Urinary bladder (tissue), 4 donors: Measurements from ENCODE around the gene CTU2. TPM values are rescaled to one million over a fixed set of nuclear protein-coding genes. Genes with fewer than 3 reads are reported as not detected.

Source experiments
- DNase-seq: peaks from one replicate; pipeline ENCODE4 v3.0.0-alpha.2; 2015; ENCODE audit errors: extremely low spot score
- H3K27ac ChIP-seq: one replicate; pipeline ENCODE4 v1.5.1; 2013; ENCODE audit warnings: low read depth, mild to moderate bottlenecking, moderate library complexity
- H3K36me3 ChIP-seq: one replicate; pipeline ENCODE4 v1.6.1; 2013; ENCODE audit warnings: mild to moderate bottlenecking, moderate library complexity; ENCODE audit not compliant: insufficient read depth
- H3K4me1 ChIP-seq: one replicate; pipeline ENCODE4 v1.6.1; 2013; ENCODE audit warnings: mild to moderate bottlenecking, moderate library complexity; ENCODE audit not compliant: insufficient read depth
- H3K4me3 ChIP-seq: one replicate; pipeline ENCODE4 v1.5.1; 2013; ENCODE audit warnings: low read depth, low read length
- WGBS: extraction: QIAGEN DNeasy Blood & Tissue Kit; methylation state at CpG from one replicate; pipeline ENCODE4 v1.1.7; 2013; 5-methylcytosine and 5-hydroxymethylcytosine counted together
- polyA plus RNA-seq: library from polyadenylated mRNA; stranded (reverse); fragments of 200-250 nt; gene quantifications from one replicate; pipeline ENCODE4 v1.2.3, GENCODE V29; 2013
- total RNA-seq: library from RNA; depleted of rRNA; stranded (reverse); fragments of >200 nt; gene quantifications from one replicate; pipeline ENCODE4 v1.2.3, GENCODE V29; 2014
- donor health status: healthy with polysubstance abuse.
- donor health status: healthy.

The CTU2 gene
- total and polyA plus RNA-seq, 2 donors, result 6.8 to 15.4 TPM

DNA sequence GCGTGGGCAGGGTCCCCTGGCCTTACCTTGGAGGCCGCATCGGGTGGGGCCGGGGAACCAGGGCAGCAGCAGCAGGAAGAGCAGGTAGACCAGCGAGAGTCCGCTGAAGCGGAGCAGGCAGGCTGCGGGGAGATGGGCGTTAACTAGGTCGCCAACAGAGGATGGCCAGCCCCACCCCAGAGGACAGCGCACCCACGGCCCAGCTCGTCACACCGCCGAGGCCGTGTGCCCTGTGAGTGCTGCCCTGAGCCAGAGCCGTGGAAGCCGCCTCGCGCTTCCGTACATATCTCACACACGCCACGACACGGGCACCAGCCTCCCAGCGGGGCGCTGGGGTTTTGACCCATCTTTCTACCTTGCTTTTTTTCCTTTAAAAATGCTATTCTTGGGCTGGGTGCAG is 43.1 kb downstream of the CTU2 start:
- Histone ChIP-seq H3K36me3 (no peaks in the 10 kb centered on the region), H3K4me3 (no peak overlapping the region), H3K4me1 (no peaks in the 10 kb centered on the region), H3K27ac (no peak overlapping the region)
- 97% methylated on average over 26 of the region's 26 CpGs for WGBS
- DNase-seq, result no peak

DNA sequence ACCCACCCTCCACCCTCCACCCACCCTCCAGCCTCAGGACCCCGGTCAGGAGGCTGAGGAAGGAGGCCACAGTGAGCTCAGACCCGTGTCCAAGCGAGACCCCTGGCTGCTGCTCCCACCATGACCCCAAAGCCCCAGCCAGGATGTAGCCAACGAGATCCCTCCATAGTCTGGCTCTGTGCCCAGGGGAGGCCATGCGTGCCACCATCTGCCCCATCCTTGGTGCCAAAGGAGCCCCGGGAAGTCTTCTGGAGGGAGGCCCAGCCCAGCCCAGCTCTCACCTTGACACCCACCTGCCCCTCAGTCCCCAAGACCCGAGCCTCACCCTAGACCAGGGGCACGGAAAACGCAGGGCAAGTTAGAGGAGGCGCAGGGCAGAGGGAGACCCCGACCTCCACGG is 44.6 kb downstream of the CTU2 start:
- no peak for DNase-seq
- WGBS, result 76% methylated on average over 12 of the region's 12 CpGs
- Histone ChIP-seq H3K4me3 (no peak overlapping the region), H3K27ac (no peak overlapping the region), H3K4me1 (no peaks in the 10 kb centered on the region), H3K36me3 (no peaks in the 10 kb centered on the region)

GRCh38 chr16:88752386-88753002 is 46.2 kb downstream of the CTU2 start:
- no peak overlapping the region for H3K4me3 ChIP-seq
- no peaks in the 10 kb centered on the region for H3K4me1 ChIP-seq
- H3K36me3 ChIP-seq, result no peaks in the 10 kb centered on the region
- no peak overlapping the region for H3K27ac ChIP-seq
- 82% methylated on average over 16 of the region's 16 CpGs for WGBS
- DNase-seq, result no peak

GRCh38 chr16:88753191-88753590 is 46.9 kb downstream of the CTU2 start:
- Histone ChIP-seq H3K36me3 (no peaks in the 10 kb centered on the region), H3K4me1 (no peaks in the 10 kb centered on the region), H3K27ac (no peak overlapping the region), H3K4me3 (no peak overlapping the region)
- 87% methylated on average over 13 of the region's 13 CpGs for WGBS
- DNase-seq, result no peak

- no peak for DNase-seq
- 82% methylated on average over 11 of the region's 11 CpGs for WGBS
- no peaks in the 10 kb centered on the region for H3K36me3 ChIP-seq
- H3K27ac ChIP-seq, result no peak overlapping the region
- no peaks in the 10 kb centered on the region for H3K4me1 ChIP-seq
- no peak overlapping the region for H3K4me3 ChIP-seq
Observed at GRCh38 chr16:88753602-88754001, 47.3 kb downstream of the CTU2 start.

DNA sequence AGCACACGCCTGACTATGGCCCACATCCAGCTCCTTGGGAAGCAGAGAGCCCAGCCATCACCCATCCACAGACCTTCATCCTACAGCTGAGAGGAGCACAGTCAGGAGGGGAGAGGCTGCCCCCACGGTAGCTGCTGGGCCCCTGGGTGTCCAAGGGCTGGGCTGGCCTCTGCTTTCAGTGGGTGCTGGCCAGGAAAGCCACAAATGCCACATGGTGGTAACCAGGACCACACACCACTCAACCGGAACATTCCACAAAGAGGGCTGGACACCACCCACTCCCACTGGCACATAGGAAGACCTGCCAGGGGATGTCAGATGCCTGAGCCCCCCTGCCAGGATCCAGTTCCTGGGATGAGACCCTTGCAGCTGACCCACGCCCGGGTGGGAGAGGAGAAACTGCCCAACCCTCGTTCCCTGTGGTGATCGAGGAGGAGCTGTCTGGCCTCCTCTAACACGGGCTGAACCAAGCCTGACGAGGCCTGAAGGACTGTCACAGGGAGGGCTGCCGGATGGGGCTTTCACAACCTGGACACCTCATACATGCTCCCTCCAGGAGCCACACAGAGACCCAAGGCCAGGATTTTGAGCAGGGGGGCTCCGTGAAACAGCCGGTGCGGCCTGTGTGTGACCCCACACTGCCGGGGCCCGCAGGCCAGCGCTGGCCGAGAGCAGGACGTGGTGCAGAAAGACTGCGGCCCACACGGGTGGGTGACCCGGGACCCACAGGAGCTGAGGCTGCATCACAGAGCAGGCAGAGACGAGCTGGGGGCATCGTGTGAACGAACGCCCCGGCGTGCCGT is 48.0 kb downstream of the CTU2 start:
- Histone ChIP-seq H3K27ac (no peak overlapping the region), H3K4me1 (no peaks in the 10 kb centered on the region), H3K36me3 (no peaks in the 10 kb centered on the region), H3K4me3 (no peak overlapping the region)
- no peak for DNase-seq
- whole genome bisulfite sequencing, result 88% methylated on average over 28 of the region's 28 CpGs

- no peaks in the 10 kb centered on the region for H3K36me3 ChIP-seq
- DNase-seq, result no peak
- no peaks in the 10 kb centered on the region for H3K4me1 ChIP-seq
- no peak overlapping the region for H3K27ac ChIP-seq
- H3K4me3 ChIP-seq, result no peak overlapping the region
- 70% methylated on average over 42 of the region's 42 CpGs for WGBS
Observed at GRCh38 chr16:88754912-88755744, 48.8 kb downstream of the CTU2 start.

GRCh38 chr16:88755745-88756443 is 49.6 kb downstream of the CTU2 start:
- Histone ChIP-seq H3K27ac (no peak overlapping the region), H3K36me3 (no peaks in the 10 kb centered on the region), H3K4me1 (no peaks in the 10 kb centered on the region), H3K4me3 (no peak overlapping the region)
- 89% methylated on average over 23 of the region's 23 CpGs for WGBS
- no peak for DNase-seq

DNA sequence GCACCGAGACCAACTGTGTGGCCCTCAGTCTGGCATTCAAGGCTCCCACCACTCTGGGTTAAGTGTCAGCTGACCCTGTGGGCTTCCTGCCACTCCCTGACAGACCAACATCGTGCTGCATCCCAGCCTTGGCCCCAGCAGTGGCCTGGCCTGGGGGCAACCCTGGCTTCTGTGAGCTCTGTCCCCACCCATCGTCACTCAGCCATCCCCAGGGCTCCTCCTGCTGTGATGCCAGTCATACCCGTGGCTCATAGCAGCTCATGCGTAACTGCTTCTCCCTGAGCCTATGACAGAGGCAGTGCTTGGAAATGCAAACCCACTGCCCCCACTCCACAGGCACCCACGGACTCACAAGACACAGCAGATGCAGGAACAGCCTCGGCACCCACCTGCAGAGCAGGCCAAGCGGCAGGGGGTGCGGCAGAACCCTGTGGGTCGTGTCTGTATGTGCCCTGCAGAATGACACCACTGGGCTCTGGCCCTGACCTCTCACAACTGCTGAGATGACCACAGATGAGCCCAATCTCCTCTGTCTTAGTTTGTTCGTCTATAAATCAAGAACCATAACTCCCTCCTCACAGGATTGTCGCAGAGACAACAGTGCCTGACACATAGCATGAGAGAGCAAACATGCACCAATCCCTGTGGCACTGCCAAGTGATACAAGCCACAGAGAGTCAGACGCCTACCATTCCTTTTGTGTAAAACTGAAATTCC is 52.1 kb downstream of the CTU2 start:
- no peaks in the 10 kb centered on the region for H3K36me3 ChIP-seq
- no peak overlapping the region for H3K27ac ChIP-seq
- WGBS, result 81% methylated on average over 13 of the region's 13 CpGs

GRCh38 chr16:88758944-88759244 is 52.6 kb downstream of the CTU2 start:
- Histone ChIP-seq H3K4me3 (no peak overlapping the region), H3K4me1 (peaks cover 2% of the 10 kb centered on the region), H3K27ac (no peak overlapping the region), H3K36me3 (no peaks in the 10 kb centered on the region)
- WGBS, result 59% methylated on average over 6 of the region's 6 CpGs
- no peak for DNase-seq

More for the DNA sequence above, 52.1 kb downstream of the CTU2 start:
- DNase-seq, result no peak
- H3K4me1 ChIP-seq, result peaks cover 2% of the 10 kb centered on the region
- H3K4me3 ChIP-seq, result no peak overlapping the region

DNA sequence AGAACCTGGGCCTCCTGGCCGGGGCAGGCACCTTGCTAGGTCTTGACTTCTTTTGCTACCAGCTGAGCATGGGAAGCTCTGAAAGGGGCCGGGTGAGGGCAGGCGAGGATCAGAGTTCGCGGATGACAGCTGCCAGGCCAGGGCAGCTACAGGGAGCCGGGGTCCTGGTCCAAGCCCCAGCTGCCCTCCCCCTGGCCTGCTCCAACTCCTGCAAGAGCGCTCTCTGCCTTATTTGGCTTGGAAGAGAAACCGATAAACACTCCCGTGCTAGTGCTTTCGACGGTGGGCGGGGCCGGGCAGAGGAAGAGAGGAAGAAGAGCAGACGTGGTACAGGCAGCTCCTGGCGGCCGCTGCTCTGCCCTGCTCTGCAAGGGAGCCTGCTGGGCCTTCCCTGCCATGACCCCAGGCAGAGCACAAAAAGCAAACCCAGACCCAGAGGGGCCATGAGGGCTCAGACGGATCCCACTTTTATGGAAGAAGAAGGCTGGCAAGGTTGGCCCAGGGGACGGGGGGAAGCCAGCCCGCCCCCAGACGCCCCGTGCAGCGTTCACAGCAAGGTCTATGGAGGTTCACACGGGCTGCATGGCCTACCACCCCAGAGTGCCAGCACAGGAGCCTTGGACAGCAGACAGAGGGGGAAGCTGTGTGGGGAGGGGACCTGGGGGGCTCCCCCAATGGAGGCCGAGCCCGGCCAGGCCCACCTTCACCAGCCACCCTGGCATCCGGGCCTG is 53.1 kb downstream of the CTU2 start:
- peak overlapping the region; percentile 71 for H3K27ac ChIP-seq
- WGBS, result 34% methylated on average over 26 of the region's 26 CpGs
- peaks cover 2% of the 10 kb centered on the region for H3K4me1 ChIP-seq
- no peak for DNase-seq
- H3K4me3 ChIP-seq, result no peak overlapping the region
- H3K36me3 ChIP-seq, result no peaks in the 10 kb centered on the region

GRCh38 chr16:88759976-88760350 is 53.7 kb downstream of the CTU2 start:
- no peak for DNase-seq
- Histone ChIP-seq H3K36me3 (no peaks in the 10 kb centered on the region), H3K4me3 (no peak overlapping the region), H3K4me1 (peaks cover 2% of the 10 kb centered on the region), H3K27ac (peak overlapping the region; percentile 71)
- 90% methylated on average over 22 of the region's 22 CpGs for WGBS
